NCI-H1436 (cell line): ENCODE measurements around the gene DHRS12.

ENCODE experiments used
- DNase-seq: peaks from one replicate; lab custom pipeline; 2025; lab: John Stamatoyannopoulos, UW

The DHRS12 gene

GRCh38 chr13:51807041-51807440, 3.1 kb upstream of the DHRS12 start:
- no peak for DNase-seq

GRCh38 chr13:51806566-51806965, 2.6 kb upstream of the DHRS12 start:
- peak; percentile 7 for DNase-seq

GRCh38 chr13:51805925-51806324, 2.0 kb upstream of the DHRS12 start:
- no peak for DNase-seq

GRCh38 chr13:51805313-51805712, 1.4 kb upstream of the DHRS12 start:
- DNase-seq, result no peak

- DNase-seq, result no peak
Observed at GRCh38 chr13:51804295-51805172, 571 bp upstream of the DHRS12 start.

- no peak for DNase-seq
Observed at GRCh38 chr13:51802631-51803418, 1.1 kb downstream of the DHRS12 start.

GRCh38 chr13:51801631-51802099, 2.3 kb downstream of the DHRS12 start:
- no peak for DNase-seq

GRCh38 chr13:51800486-51800885, 3.5 kb downstream of the DHRS12 start:
- DNase-seq, result no peak

- no peak for DNase-seq
Observed at GRCh38 chr13:51799261-51799660, 4.7 kb downstream of the DHRS12 start.

GRCh38 chr13:51797664-51798488, 6.1 kb downstream of the DHRS12 start:
- DNase-seq, result peak; percentile 43

GRCh38 chr13:51796546-51796945, 7.4 kb downstream of the DHRS12 start:
- no peak for DNase-seq

GRCh38 chr13:51795419-51795818, 8.5 kb downstream of the DHRS12 start:
- DNase-seq, result no peak

- DNase-seq, result no peak
Observed at GRCh38 chr13:51794964-51795363, 9.0 kb downstream of the DHRS12 start.

GRCh38 chr13:51793570-51794271, 10.2 kb downstream of the DHRS12 start:
- DNase-seq, result no peak

GRCh38 chr13:51786425-51787265, 17.3 kb downstream of the DHRS12 start:
- DNase-seq, result no peak

GRCh38 chr13:51785712-51786424, 18.1 kb downstream of the DHRS12 start:
- peak; percentile 75 for DNase-seq

GRCh38 chr13:51784097-51784496, 19.9 kb downstream of the DHRS12 start:
- no peak for DNase-seq

GRCh38 chr13:51783428-51784094, 20.4 kb downstream of the DHRS12 start:
- no peak for DNase-seq

GRCh38 chr13:51782026-51782710, 21.8 kb downstream of the DHRS12 start:
- no peak for DNase-seq
